PC-9 (cell line): Measurements from ENCODE around the gene CPSF2. TPM values are rescaled to one million over a fixed set of nuclear protein-coding genes. Genes with fewer than 3 reads are reported as not detected.

Source experiments
- Bru-seq: library from RNA; stranded (reverse); fragments of 400-500 nt; gene quantifications from one replicate; lab custom pipeline; 2021; lab: Mats Ljungman, UMichigan
- BruChase-seq, 2 experiments: library from RNA; stranded (reverse); fragments of 400-500 nt; gene quantifications; one replicate each; lab custom pipeline; 2021; lab: Mats Ljungman, UMichigan
- BruUV-seq: library from RNA; stranded (reverse); fragments of 400-500 nt; replicated peaks from 2 replicates; lab custom pipeline; 2021; lab: Mats Ljungman, UMichigan
- CTCF ChIA-PET: fragments of 300-600 bp; sonication (Branson Sonifier 250); formaldehyde crosslinking; loops from one replicate; lab custom pipeline; 2022; ENCODE audit warnings: antibody characterized with exemption; lab: Charles Lee
- POLR2A ChIA-PET: fragments of 300-600 bp; sonication (Branson Sonifier 250); formaldehyde crosslinking; loops from one replicate; lab custom pipeline; 2022; ENCODE audit warnings: antibody characterized with exemption; ENCODE audit not compliant: unreplicated experiment; lab: Charles Lee
- DNase-seq, 2 experiments: peaks; one replicate each; pipeline versions ENCODE4 v3.0.0 to v3.0.0-alpha.2; 2015 to 2022; ENCODE audit warnings: mixed read lengths in 1 of 2
- H2AFZ ChIP-seq: fragments of 200-600 bp; sonication (generic); 2 replicates; pipeline ENCODE4 v1.8.1; 2017; ENCODE audit warnings: antibody characterized with exemption
- H3F3A ChIP-seq: fragments of 200-600 bp; sonication (generic); 2 replicates; pipeline ENCODE4 v1.8.1; 2017; ENCODE audit warnings: antibody characterized with exemption, mild to moderate bottlenecking, low read depth; ENCODE audit not compliant: insufficient read depth
- H3K27ac ChIP-seq: fragments of 200-600 bp; sonication (generic); 2 replicates; pipeline ENCODE4 v1.6.1; 2016; ENCODE audit warnings: mixed run types
- H3K27me3 ChIP-seq: fragments of 200-600 bp; sonication (generic); 2 replicates; pipeline ENCODE4 v1.6.1; 2016; ENCODE audit warnings: low read depth, mixed run types; ENCODE audit not compliant: insufficient read depth
- H3K36me3 ChIP-seq: fragments of 200-600 bp; sonication (generic); 2 replicates; pipeline ENCODE4 v1.6.1; 2016; ENCODE audit warnings: low read depth, mixed run types
- H3K4me1 ChIP-seq: fragments of 200-600 bp; sonication (generic); replicated peaks from 2 replicates; pipeline ENCODE4 v1.6.1; 2016; ENCODE audit warnings: mixed run types; ENCODE audit not compliant: insufficient read depth
- H3K4me2 ChIP-seq: fragments of 200-600 bp; sonication (generic); 2 replicates; pipeline ENCODE4 v1.6.1; 2017; ENCODE audit warnings: mixed run types
- H3K4me3 ChIP-seq: fragments of 200-600 bp; sonication (generic); 2 replicates; pipeline ENCODE4 v1.6.1; 2016; ENCODE audit warnings: mixed run types
- H3K79me2 ChIP-seq: fragments of 200-600 bp; sonication (generic); 2 replicates; pipeline ENCODE4 v1.6.1; 2017; ENCODE audit warnings: low read depth, mixed run types
- H3K9me2 ChIP-seq: fragments of 200-600 bp; sonication (generic); 2 replicates; pipeline ENCODE4 v1.8.1; 2017; ENCODE audit warnings: mild to moderate bottlenecking; ENCODE audit not compliant: insufficient read depth
- H3K9me3 ChIP-seq: fragments of 200-600 bp; sonication (generic); 2 replicates; pipeline ENCODE4 v1.8.1; 2016; ENCODE audit warnings: low read depth; ENCODE audit not compliant: insufficient read depth
- H4K20me1 ChIP-seq: fragments of 200-600 bp; sonication (generic); 2 replicates; pipeline ENCODE4 v1.8.1; 2017; ENCODE audit not compliant: insufficient read depth
- EZH2 ChIP-seq: fragments of 200-600 bp; sonication (generic); IDR thresholded peaks from 2 replicates; pipeline ENCODE4 v1.8.0; 2017; ENCODE audit warnings: antibody characterized with exemption, low read depth
- intact Hi-C: fragments of 100-400 bp; cut with micrococcal nuclease; formaldehyde crosslinking; loops from one replicate; pipeline ENCODE4 v1.10.0; 2022; ENCODE audit not compliant: unreplicated experiment
- long read RNA-seq: library from polyadenylated mRNA; stranded (forward); transcript quantifications from one replicate; pipeline ENCODE4 v2.0.0, GENCODE V29; 2022
- total RNA-seq: library from RNA; stranded (reverse); gene quantifications from 2 replicates; pipeline ENCODE4 v1.2.3, GENCODE V29; 2021
- TF ChIP-seq, protein P1 (sequence below): fragments of 200-600 bp; sonication (generic); conservative IDR thresholded peaks from 2 replicates; pipeline ENCODE4 v1.6.1; 2017; ENCODE audit warnings: mixed run types, antibody characterized with exemption, mild to moderate bottlenecking, moderate library complexity

CPSF2 gene
- 17.0 and 23.0 TPM in 2 replicates for total RNA-seq
- Bru-seq, nascent RNA: percentile 62 among the genes with signal in this experiment
- percentile 59 among the genes with signal in this experiment for BruChase-seq, experiment 1, labeled RNA remaining after a 2-hour chase
- percentile 75 among the genes with signal in this experiment for BruChase-seq, experiment 2, labeled RNA remaining after a 6-hour chase
- long read RNA-seq, full-length matches to known transcripts: 5 of 8 reads
- long read RNA-seq, partial matches to known transcripts: 2 of 8 reads
- long read RNA-seq, other reads (novel, unspliced or antisense): 1 of 8 reads

DNA sequence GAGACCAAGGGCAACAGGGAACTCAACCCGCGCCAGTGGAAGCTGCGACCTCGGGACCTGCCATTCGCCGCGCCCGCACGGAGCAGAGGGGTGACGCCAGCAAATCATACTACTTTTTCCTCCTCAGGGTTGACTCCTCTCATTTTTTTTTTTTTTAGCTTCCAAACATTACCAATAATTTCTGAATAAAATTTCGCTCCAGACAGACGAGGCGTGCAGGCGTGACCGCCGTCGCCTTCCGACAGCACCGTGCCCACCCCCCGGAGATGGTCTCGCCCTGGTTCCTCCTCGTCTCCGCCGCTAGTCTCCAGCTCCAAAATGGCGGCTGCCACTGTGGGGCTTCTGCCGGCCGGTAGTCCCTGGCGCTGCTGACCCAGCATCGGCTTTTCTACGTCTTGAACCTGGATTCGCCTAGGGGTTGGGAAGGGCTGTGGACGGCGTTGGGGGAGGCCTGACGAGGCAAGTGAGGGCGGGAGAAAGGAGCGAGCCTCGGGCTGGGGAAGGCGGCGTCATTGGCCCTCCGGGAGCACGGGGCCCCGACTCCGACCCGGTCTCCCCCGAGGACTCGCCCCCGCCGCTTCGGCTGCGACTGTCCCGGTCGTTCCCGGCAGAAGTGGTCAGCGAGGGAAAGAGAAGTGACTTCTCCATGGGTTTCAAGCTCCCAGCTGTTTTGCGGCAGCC, at the start of gene CPSF2, which contains the start of gene NDUFB1:
TSS of gene CPSF2 (plus strand) at position 300 of the 681 bp plus-strand sequence. CDS start 9,016 bp downstream, outside the sequence.
TSS of gene NDUFB1 (minus strand) at position 37 of the 681 bp plus-strand sequence. CDS start 4,069 bp downstream, outside the sequence.
- peak within 1 kb of the TSS; percentile 81 for H3K27ac ChIP-seq
- CTCF ChIA-PET: interaction anchor here (0.6 kb wide), 1 partner anchor 93 kb away, joined by 4 read pairs; no protein-coding TSS in a partner anchor
- peak; percentile 37 to 45 for DNase-seq
- H3K79me2 ChIP-seq: peaks cover 26% of the 10 kb centered on the region
- no peaks in the 10 kb centered on the region for H4K20me1 ChIP-seq
- H3K4me3 ChIP-seq: peak within 1 kb of the TSS; percentile 94
- H3K9me3 ChIP-seq: no peaks in the 10 kb centered on the region
- 0 out of 2 replicates have a peak, but pooled peaks cover 10% of the 10 kb centered on the region for H3K4me1 ChIP-seq
- TF ChIP-seq EZH2: no peak
- TF ChIP-seq, protein P1, sequence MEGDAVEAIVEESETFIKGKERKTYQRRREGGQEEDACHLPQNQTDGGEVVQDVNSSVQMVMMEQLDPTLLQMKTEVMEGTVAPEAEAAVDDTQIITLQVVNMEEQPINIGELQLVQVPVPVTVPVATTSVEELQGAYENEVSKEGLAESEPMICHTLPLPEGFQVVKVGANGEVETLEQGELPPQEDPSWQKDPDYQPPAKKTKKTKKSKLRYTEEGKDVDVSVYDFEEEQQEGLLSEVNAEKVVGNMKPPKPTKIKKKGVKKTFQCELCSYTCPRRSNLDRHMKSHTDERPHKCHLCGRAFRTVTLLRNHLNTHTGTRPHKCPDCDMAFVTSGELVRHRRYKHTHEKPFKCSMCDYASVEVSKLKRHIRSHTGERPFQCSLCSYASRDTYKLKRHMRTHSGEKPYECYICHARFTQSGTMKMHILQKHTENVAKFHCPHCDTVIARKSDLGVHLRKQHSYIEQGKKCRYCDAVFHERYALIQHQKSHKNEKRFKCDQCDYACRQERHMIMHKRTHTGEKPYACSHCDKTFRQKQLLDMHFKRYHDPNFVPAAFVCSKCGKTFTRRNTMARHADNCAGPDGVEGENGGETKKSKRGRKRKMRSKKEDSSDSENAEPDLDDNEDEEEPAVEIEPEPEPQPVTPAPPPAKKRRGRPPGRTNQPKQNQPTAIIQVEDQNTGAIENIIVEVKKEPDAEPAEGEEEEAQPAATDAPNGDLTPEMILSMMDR: no peak
- H3F3A ChIP-seq: no peaks in the 10 kb centered on the region
- peak within 1 kb of the TSS; percentile 79 for H3K4me2 ChIP-seq
- no peaks in the 10 kb centered on the region; the same call in 1 of the 2 replicates for H3K36me3 ChIP-seq
- POLR2A ChIA-PET: interaction anchor here (0.6 to 0.8 kb wide), 3 partner anchors 380 to 993 kb away, joined by 3 to 5 read pairs (median 3); no protein-coding TSS in a partner anchor
- intact Hi-C loops: no loop called here
- no peaks in the 10 kb centered on the region for H3K27me3 ChIP-seq
- BruUV-seq: TSS peak; percentile 53
- no peaks in the 10 kb centered on the region for H3K9me2 ChIP-seq
- peak within 1 kb of the TSS; percentile 88 for H2AFZ ChIP-seq

DNA sequence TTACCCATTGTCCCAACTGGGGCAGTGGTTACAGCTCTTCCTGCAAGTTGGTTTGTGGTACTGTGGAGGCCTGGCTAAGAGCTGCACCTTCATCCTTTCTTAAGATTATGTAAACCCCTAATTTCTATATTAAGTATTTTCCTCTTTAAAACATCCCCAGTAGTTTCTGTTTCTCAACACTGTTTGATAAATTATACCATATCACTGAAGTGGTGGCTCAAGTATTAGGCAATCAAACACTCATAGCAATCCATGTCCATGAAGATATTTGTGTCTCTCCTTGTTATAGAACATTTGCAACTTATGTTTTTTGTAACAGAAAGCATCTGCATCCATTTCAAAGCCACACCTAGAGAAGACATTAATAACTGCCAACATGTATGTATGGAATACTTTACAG, 47.2 kb upstream of the CPSF2 start:
- Histone ChIP-seq H3F3A (no peaks in the 10 kb centered on the region), H3K4me2 (no peak overlapping the region), H3K27ac (no peak overlapping the region), H3K9me3 (no peaks in the 10 kb centered on the region), H3K27me3 (no peaks in the 10 kb centered on the region), H4K20me1 (no peaks in the 10 kb centered on the region), H3K4me1 (no peaks in the 10 kb centered on the region), H3K4me3 (no peak overlapping the region), H3K79me2 (no peaks in the 10 kb centered on the region), H3K36me3 (no peaks in the 10 kb centered on the region), H2AFZ (no peak overlapping the region), H3K9me2 (no peaks in the 10 kb centered on the region)
- no peak for DNase-seq
- intact Hi-C loops: no loop called here
- no TSS peak for BruUV-seq
- ChIA-PET POLR2A (no interaction called here), CTCF (no interaction called here)
- TF ChIP-seq, protein P1: no peak
- TF ChIP-seq EZH2: no peak

DNA sequence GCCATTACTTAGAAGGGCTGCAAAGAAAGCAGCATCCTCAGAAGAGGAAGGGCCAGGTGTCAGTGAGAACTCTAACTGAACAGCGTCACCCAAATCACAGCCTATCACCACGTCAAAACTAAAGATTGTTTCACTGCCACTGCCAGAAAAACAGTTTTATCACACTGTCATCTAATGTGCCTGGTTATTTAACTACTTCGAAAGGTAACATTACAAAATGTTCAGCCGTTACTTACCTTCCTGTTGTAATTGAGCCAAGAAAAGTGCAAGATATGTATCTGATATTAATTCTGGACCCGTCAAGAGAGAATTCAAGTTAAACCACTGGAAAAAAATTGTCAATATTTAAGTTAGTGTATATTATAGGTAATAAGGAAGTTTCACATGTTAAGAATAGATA, 33.3 kb upstream of the CPSF2 start:
- Histone ChIP-seq H3K4me3 (no peak overlapping the region), H2AFZ (no peak overlapping the region), H3K9me2 (no peaks in the 10 kb centered on the region), H3F3A (no peaks in the 10 kb centered on the region), H3K4me1 (no peaks in the 10 kb centered on the region), H3K9me3 (no peaks in the 10 kb centered on the region), H4K20me1 (no peaks in the 10 kb centered on the region), H3K79me2 (no peaks in the 10 kb centered on the region), H3K4me2 (no peak overlapping the region), H3K36me3 (no peaks in the 10 kb centered on the region), H3K27ac (no peak overlapping the region), H3K27me3 (no peaks in the 10 kb centered on the region)
- TF ChIP-seq, protein P1: no peak
- no peak for TF ChIP-seq EZH2
- DNase-seq: no peak
- ChIA-PET POLR2A (no interaction called here), CTCF (interaction anchor here (0.6 kb wide), 1 partner anchor 9 kb away, joined by 5 read pairs; no protein-coding TSS in a partner anchor)
- intact Hi-C loops: no loop called here
- no TSS peak for BruUV-seq
